Measurements from ENCODE around the gene ZNF814.
"Not testable (repeated sequence)": the region's sequence is repeated elsewhere in the genome, so short reads cannot be mapped to it uniquely, and the experiment has no call there.

ZNF814 gene

GRCh38 chr19:57815247-57816075 lies 73.4 kb downstream of the ZNF814 start:
- no peak for DNase-seq

GRCh38 chr19:57814505-57815246 lies 74.2 kb downstream of the ZNF814 start, which contains the start of gene ZNF552:
TSS of gene ZNF552 (minus strand) at chr19:57814913. CDS start at chr19:57814743, 170 bp downstream.
- peak; percentile 38 to 79 for DNase-seq

GRCh38 chr19:57813919-57814504 lies 74.8 kb downstream of the ZNF814 start:
- no peak for DNase-seq

- DNase-seq: not testable (repeated sequence)
Observed at GRCh38 chr19:57812975-57813820, 75.6 kb downstream of the ZNF814 start.

- no peak for DNase-seq
Observed at GRCh38 chr19:57812226-57812625, 76.6 kb downstream of the ZNF814 start.

- not testable (repeated sequence) for DNase-seq
Observed at GRCh38 chr19:57810410-57811295, 78.2 kb downstream of the ZNF814 start.

- DNase-seq: no peak
Observed at GRCh38 chr19:57807541-57807940, 81.3 kb downstream of the ZNF814 start.

- no peak for DNase-seq
Observed at GRCh38 chr19:57803594-57804325, 85.1 kb downstream of the ZNF814 start.

GRCh38 chr19:57803265-57803593 lies 85.6 kb downstream of the ZNF814 start:
- DNase-seq: no peak

- DNase-seq: no peak
Observed at GRCh38 chr19:57802269-57802668, 86.6 kb downstream of the ZNF814 start.

- no peak for DNase-seq
Observed at GRCh38 chr19:57800696-57801095, 88.1 kb downstream of the ZNF814 start.

Data from SW 1271 (cell line).